Activated CD4-positive, CD25-positive, alpha-beta regulatory T cell treated with anti-CD3 and anti-CD28 coated beads, Interleukin-2, amount 50 U/mL, for 72 hours (primary cell): ENCODE data around the gene NPEPL1.
"Not testable (repeated sequence)": the region's sequence is repeated elsewhere in the genome, so short reads cannot be mapped to it uniquely, and the experiment has no call there.

ENCODE experiments used
- DNase-seq: peaks from one replicate; pipeline ENCODE4 v3.0.0; 2021

Gene NPEPL1

GRCh38 chr20:58744836-58745235, 52.2 kb downstream of the NPEPL1 start:
- no peak for DNase-seq

- no peak for DNase-seq
These were observed 52.8 kb downstream of the NPEPL1 start for GRCh38 chr20:58745391-58745790.

- DNase-seq = no peak
These were observed 54.0 kb downstream of the NPEPL1 start for GRCh38 chr20:58746620-58747019.

DNA sequence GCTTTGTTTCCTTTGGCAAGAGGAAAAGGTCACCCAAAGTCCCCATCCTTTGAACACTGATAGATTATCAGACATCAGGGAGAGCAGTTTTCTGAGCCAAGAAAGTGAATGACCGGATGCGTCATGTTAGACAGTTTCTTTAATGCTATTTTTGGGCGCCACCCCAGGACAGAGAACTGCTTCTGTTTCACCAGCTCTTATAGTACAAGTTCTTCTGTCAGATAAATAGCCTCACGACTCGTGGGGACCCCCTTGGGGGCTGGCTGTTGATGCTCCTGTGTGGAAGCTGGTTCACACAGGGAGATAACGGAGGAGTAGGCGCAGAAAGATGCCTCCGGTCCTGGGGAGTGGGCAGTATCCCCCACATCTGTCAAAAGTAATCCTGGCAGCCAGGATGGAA, 54.6 kb downstream of the NPEPL1 start:
- DNase-seq = no peak

GRCh38 chr20:58748618-58749017, 56.0 kb downstream of the NPEPL1 start:
- no peak for DNase-seq

GRCh38 chr20:58749098-58749769, 56.6 kb downstream of the NPEPL1 start:
- DNase-seq = no peak

DNA sequence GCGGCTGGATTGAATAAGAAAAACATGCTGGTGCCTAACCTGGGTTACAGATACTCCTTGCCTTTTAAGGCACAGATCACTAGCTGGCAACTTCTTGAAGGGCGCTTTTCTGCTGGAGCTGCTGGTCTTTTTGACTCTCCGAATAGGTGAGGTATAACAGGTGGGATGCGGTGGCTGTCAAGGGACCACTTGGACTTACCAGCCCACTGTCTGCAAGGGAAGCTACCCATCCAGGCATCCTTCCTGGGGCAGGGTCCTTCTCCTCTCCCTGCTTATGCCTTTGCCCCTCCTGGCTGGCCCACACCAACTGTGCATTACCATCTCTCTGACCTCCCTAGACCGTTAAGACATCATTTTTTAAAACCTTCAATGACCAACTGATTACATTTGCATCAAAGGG, 57.4 kb downstream of the NPEPL1 start:
- DNase-seq = no peak

GRCh38 chr20:58750706-58751105, 58.1 kb downstream of the NPEPL1 start:
- not testable (repeated sequence) for DNase-seq

DNA sequence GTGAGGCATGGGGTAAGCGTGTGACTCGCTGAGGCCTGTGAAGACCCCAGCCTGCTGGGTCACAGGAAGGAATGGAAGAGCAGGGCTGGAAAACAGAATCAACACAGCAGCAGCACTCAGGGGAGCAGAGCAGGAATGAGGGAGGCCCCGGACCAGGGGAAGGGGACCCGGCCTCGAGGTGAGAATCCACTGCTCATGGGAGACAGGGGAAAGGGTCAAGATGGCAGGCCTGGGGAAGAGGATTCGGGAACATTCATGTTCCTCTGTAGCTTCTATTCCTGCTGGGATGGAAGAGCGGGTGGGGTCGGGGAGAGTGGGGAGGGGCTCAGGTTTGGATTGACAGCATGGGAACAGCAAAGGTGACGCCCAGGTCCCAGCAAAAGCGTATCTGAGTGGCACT, 59.4 kb downstream of the NPEPL1 start:
- no peak for DNase-seq

- DNase-seq = no peak
These were observed 60.0 kb downstream of the NPEPL1 start for GRCh38 chr20:58752565-58752964.

DNA sequence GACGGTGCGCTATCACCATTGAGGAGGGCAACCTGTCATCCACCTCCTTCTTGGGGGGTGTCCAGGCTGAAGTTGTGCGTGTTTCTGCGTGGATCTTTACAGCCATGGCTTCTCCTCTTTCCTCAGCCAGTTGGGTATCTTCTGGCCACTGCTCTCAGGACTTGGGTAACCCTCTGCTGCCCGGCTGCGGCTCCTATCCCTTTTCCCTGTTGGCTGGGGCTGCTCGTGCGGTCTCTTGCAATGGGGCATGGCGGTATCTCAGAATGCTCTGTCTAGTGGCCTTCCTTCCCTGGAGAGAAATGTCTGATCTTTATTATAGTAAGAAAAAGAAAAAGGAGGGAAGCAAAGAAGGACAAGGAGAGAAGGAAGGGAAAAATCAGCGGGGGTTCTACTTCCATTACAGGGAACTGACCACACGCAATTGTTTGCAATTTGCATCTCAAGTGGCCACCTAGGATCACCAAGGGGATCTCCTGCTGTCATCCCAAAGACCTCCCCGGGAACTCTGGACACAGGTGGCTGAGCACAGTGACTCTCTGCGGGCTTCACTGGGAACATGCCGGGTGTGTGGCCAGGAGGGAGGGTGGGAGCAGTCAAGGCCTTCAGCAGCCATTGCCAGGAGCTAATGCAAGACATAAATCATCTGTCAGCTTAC, 60.8 kb downstream of the NPEPL1 start:
- DNase-seq = no peak

- DNase-seq = no peak
These were observed 61.4 kb downstream of the NPEPL1 start for GRCh38 chr20:58753922-58754551.

GRCh38 chr20:58754584-58754983, 62.0 kb downstream of the NPEPL1 start:
- no peak for DNase-seq

- DNase-seq = no peak
These were observed 62.6 kb downstream of the NPEPL1 start for GRCh38 chr20:58755062-58755697.

DNA sequence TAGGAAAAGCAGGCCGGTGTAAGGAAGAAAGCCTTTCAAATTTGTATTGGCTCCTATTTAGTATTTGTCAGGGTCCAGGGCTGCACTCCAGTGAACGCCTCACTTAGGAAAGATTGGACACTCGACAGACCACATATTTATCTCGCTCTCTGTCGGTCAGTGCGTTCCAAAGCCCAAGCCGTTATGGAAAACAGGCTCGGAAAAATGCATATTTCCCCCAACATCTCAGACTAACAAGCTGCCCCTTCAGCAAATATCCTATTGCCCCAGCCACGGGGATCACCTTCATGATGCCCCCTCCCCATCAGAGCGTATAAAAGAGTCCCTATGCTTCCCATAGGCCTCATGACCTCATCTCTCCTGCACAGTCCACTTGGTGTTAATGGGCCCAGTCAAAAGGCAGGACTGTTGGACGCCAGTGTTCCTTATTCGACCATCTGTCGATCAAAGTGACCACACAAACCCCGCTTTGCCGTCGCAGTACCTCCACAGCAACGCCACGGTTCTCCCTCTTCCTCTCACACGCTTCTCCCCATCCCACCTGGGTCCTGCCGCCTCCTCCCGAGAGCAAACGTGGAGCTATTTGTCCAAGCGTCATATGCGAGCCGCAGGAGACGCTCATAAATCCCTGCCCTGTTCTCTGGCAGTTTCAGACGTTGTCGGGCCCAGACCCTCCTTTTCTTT, 63.3 kb downstream of the NPEPL1 start:
- DNase-seq = peak; percentile 11

DNA sequence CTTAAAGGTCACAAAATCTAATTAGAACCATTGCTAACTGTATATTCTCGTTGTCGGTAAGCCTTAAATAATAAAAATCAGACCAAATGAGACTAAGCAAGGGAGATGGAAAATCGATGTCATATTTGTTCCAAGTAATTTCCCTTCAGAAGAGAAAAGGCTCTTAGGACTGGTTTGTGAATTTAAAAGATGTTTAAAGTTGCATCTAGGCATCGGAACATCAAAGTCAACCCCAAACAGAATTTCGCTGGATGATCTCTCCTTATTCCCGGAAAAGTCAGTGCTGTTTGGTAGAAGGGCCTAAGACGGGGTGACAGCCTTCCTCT, 63.8 kb downstream of the NPEPL1 start:
- DNase-seq = no peak

GRCh38 chr20:58757647-58758046, 65.0 kb downstream of the NPEPL1 start:
- DNase-seq = not testable (repeated sequence)

- peak; percentile 19 for DNase-seq
These were observed 67.3 kb downstream of the NPEPL1 start for GRCh38 chr20:58759947-58760346.

DNA sequence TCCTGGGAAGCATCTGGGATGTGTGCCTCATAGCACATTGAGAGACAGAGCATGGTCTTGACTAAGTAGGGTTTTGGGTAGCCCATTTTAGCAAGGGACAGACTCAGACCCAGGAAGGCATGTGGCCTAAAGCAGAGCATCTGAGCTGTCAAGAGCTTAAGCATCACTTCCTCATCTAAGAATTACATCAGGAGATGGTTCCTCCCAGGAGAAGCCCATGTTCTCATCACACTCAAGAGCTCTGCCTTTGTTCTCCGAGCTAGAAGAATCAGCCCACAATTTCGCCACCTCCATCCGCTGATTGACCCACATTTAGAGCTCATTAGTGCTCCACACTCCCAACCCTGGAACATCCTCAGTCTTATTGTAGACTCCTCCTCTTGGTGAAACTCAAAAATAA, 68.3 kb downstream of the NPEPL1 start:
- DNase-seq = peak; percentile 21

- peak; percentile 12 for DNase-seq
These were observed 69.5 kb downstream of the NPEPL1 start for GRCh38 chr20:58762120-58762519.

- DNase-seq = peak; percentile 24
These were observed 70.5 kb downstream of the NPEPL1 start for GRCh38 chr20:58763076-58763475.
